ENCODE results near the gene CELSR1. TPM values are rescaled to one million over a fixed set of nuclear protein-coding genes. Genes with fewer than 3 reads are reported as not detected.

CELSR1 gene
- total RNA-seq, 1 experiment from 2014 or later: 0.06 TPM

- no peak for DNase-seq (ENCODE audit: low read depth)
Measured at GRCh38 chr22:46574993-46575910, 37.8 kb upstream of the CELSR1 start.

GRCh38 chr22:46574438-46574992 is 37.1 kb upstream of the CELSR1 start:
- no peak for DNase-seq (ENCODE audit: low read depth)

- no peak for DNase-seq (ENCODE audit: low read depth)
Measured at GRCh38 chr22:46573781-46574437, 36.5 kb upstream of the CELSR1 start.

- no peak for DNase-seq (ENCODE audit: low read depth)
Measured at GRCh38 chr22:46572911-46573780, 35.7 kb upstream of the CELSR1 start.

GRCh38 chr22:46571642-46572250 is 34.3 kb upstream of the CELSR1 start:
- DNase-seq (ENCODE audit: low read depth): no peak

- no peak for DNase-seq (ENCODE audit: low read depth)
Measured at GRCh38 chr22:46569848-46570695, 32.7 kb upstream of the CELSR1 start.

GRCh38 chr22:46569055-46569847 is 31.8 kb upstream of the CELSR1 start:
- DNase-seq (ENCODE audit: low read depth): no peak

- DNase-seq (ENCODE audit: low read depth): no peak
Measured at GRCh38 chr22:46568102-46568809, 30.8 kb upstream of the CELSR1 start.

- DNase-seq (ENCODE audit: low read depth): no peak
Measured at GRCh38 chr22:46567471-46567870, 30.1 kb upstream of the CELSR1 start.

- DNase-seq (ENCODE audit: low read depth): peak; percentile 15
Measured at GRCh38 chr22:46564084-46564714, 26.8 kb upstream of the CELSR1 start.

GRCh38 chr22:46563381-46564083 is 26.1 kb upstream of the CELSR1 start:
- peak; percentile 36 for DNase-seq (ENCODE audit: low read depth)

- DNase-seq (ENCODE audit: low read depth): peak; percentile 38
Measured at GRCh38 chr22:46561435-46561905, 24.1 kb upstream of the CELSR1 start.

- DNase-seq (ENCODE audit: low read depth): no peak
Measured at GRCh38 chr22:46560696-46561295, 23.4 kb upstream of the CELSR1 start.

GRCh38 chr22:46557736-46558480 is 20.5 kb upstream of the CELSR1 start:
- DNase-seq (ENCODE audit: low read depth): no peak

- DNase-seq (ENCODE audit: low read depth): no peak
Measured at GRCh38 chr22:46556775-46557174, 19.4 kb upstream of the CELSR1 start.

- DNase-seq (ENCODE audit: low read depth): no peak
Measured at GRCh38 chr22:46553189-46553588, 15.8 kb upstream of the CELSR1 start.

Measured in LHCN-M2 (cell line).